AG04449 (cell line): ENCODE results near the gene ETV6.

Experiments used
- CTCF ChIA-PET: fragments of 350-600 bp; formaldehyde crosslinking; extraction: SDS; loops from one replicate; lab custom pipeline; 2021; ENCODE audit warnings: antibody characterized with exemption; lab: Yijun Ruan, JAX
- POLR2A ChIA-PET: fragments of 400-600, 350-600 bp; formaldehyde crosslinking; extraction: SDS; loops from one replicate; lab custom pipeline; 2020; ENCODE audit warnings: antibody characterized with exemption, inconsistent platforms; lab: Yijun Ruan, JAX
- DNase-seq: peaks from one replicate; pipeline ENCODE4 v3.0.0-alpha.2; 2010; ENCODE audit warnings: low read depth, low spot score
- H3K4me3 ChIP-seq: 2 replicates; pipeline ENCODE4 v1.5.1; 2011; ENCODE audit warnings: low read depth, mild to moderate bottlenecking, control low read depth, low read length
- CTCF ChIP-seq: IDR thresholded peaks from one replicate; pipeline ENCODE4 v1.5.1; 2011; ENCODE audit warnings: mild to moderate bottlenecking, moderate library complexity, low read length, control low read depth, inconsistent platforms; ENCODE audit not compliant: insufficient read depth; ENCODE audit errors: missing control alignments

Gene ETV6

GRCh38 chr12:11755302-11755930 is 105.9 kb downstream of the ETV6 start:
- CTCF ChIA-PET, result interaction anchor here (0.6 to 1.6 kb wide), 5 partner anchors 10 to 42 kb away, joined by 3 read pairs; no protein-coding TSS in a partner anchor
- no peak for TF ChIP-seq CTCF
- no peak overlapping the region for H3K4me3 ChIP-seq
- peak; percentile 58 for DNase-seq
- POLR2A ChIA-PET, result interaction anchor here (0.6 to 1.7 kb wide), 4 partner anchors 9 to 44 kb away, joined by 3 to 6 read pairs (median 4); no protein-coding TSS in a partner anchor

DNA sequence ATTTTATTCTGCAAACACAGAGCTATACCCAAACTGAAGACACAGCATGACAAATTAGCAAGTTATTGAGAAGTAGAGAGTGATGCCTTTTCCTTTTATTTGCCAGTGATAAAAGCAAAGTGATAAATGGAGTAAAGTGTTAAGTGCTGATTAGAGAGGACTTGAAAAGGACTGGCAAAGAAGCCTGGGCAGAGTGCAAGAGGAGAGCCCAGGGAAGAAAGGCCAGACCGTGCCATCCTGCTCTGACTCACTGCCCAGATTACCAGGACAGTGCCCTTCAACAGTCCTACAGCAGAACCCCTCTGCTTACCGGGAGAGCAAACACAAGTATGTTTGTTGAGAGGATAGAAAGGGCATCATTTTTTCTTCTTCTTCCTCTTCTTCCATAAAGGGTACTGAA is 106.5 kb downstream of the ETV6 start:
- DNase-seq, result no peak
- POLR2A ChIA-PET, result interaction anchor here (1.7 kb wide), 1 partner anchor 10 kb away, joined by 5 read pairs; no protein-coding TSS in a partner anchor
- H3K4me3 ChIP-seq, result no peak overlapping the region
- CTCF ChIA-PET, result interaction anchor here (0.8 to 1.6 kb wide), 4 partner anchors 11 to 41 kb away, joined by 3 read pairs; no protein-coding TSS in a partner anchor
- TF ChIP-seq CTCF, result no peak

DNA sequence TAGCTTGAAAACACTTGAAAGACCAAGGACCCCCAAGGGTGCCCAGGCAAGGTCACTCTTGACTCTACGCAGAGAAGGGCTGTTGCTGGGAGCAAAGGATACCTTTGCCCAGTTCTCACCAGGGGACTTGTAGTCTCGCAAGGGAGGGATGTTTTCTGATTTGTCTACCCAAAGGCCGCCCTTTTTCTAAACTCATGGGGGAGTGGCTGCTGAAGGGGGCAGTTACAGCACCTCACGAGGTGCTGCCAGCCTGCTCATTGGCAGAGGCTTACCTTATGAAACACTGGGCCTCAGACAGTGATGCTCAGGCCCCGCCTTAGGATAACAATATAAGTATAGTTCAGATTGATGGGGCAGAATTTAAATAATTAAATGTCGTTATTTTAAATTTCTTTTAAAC is 107.0 kb downstream of the ETV6 start:
- CTCF ChIA-PET, result interaction anchor here (1.2 kb wide), 1 partner anchor 22 kb away, joined by 3 read pairs; no protein-coding TSS in a partner anchor
- POLR2A ChIA-PET, result no interaction called here
- TF ChIP-seq CTCF, result no peak
- H3K4me3 ChIP-seq, result no peak overlapping the region
- no peak for DNase-seq

- TF ChIP-seq CTCF, result no peak
- ChIA-PET CTCF (no interaction called here), POLR2A (no interaction called here)
- no peak for DNase-seq
- no peak overlapping the region for H3K4me3 ChIP-seq
These were observed 107.6 kb downstream of the ETV6 start for GRCh38 chr12:11757095-11757494.

- no peak for DNase-seq
- POLR2A ChIA-PET, result no interaction called here
- no peak for TF ChIP-seq CTCF
- CTCF ChIA-PET, result interaction anchor here (1.8 kb wide), 1 partner anchor 17 kb away, joined by 5 read pairs; no protein-coding TSS in a partner anchor
- H3K4me3 ChIP-seq, result no peak overlapping the region
These were observed 108.1 kb downstream of the ETV6 start for GRCh38 chr12:11757531-11757930.

- POLR2A ChIA-PET, result interaction anchor here (1.3 kb wide), 1 partner anchor 39 kb away, joined by 3 read pairs; no protein-coding TSS in a partner anchor
- CTCF ChIA-PET, result interaction anchor here (1.8 kb wide), 2 partner anchors 14 to 18 kb away, joined by 4 to 5 read pairs; no protein-coding TSS in a partner anchor
- DNase-seq, result no peak
- H3K4me3 ChIP-seq, result no peak overlapping the region
- TF ChIP-seq CTCF, result no peak
These were observed 108.6 kb downstream of the ETV6 start for GRCh38 chr12:11758087-11758486.
